ENCODE results near the gene FAM13A. TPM values are rescaled to one million over a fixed set of nuclear protein-coding genes. Genes with fewer than 3 reads are reported as not detected.

FAM13A gene
- total and polyA plus RNA-seq, 2 donors (not counting 3 experiments of a cell fraction or from before 2014, with no cell fraction given) = 3.3 to 10.5 TPM

GRCh38 chr4:88797725-88798124 lies 259.3 kb downstream of the FAM13A start:
- Histone ChIP-seq H3K79me2 (ENCODE audit: control insufficient read depth, insufficient read depth, low read length) (no peaks in the 10 kb centered on the region), H3K9ac (replicated peaks; ENCODE audit: extremely low read depth, insufficient read depth, low read length) (no peak overlapping the region), H3K27me3 (ENCODE audit: control insufficient read depth in 2 of 2, insufficient read depth in 2 of 2, low read length in 2 of 2) (no peaks in the 10 kb centered on the region), H2AFZ (ENCODE audit: low read depth, low read length) (no peak overlapping the region), H3K9me3 (replicated peaks; ENCODE audit: control insufficient read depth, insufficient read depth, low read length) (no peaks in the 10 kb centered on the region), H3K9me1 (replicated peaks; ENCODE audit: control insufficient read depth, extremely low read depth, insufficient read depth, low read length) (no peaks in the 10 kb centered on the region), H3K4me1 (ENCODE audit: control insufficient read depth, extremely low read depth, insufficient read depth, low read length) (no peaks in the 10 kb centered on the region), H3K27ac (ENCODE audit: insufficient read depth, low read depth, low read length) (no peak overlapping the region), H3K4me2 (ENCODE audit: insufficient read depth, low read length) (no peak overlapping the region), H4K20me1 (replicated peaks; ENCODE audit: control insufficient read depth, extremely low read depth, insufficient read depth, low read length) (no peaks in the 10 kb centered on the region), H3K36me3 (ENCODE audit: control insufficient read depth in 2 of 2, extremely low read depth in 1 of 2, insufficient read depth in 2 of 2, low read length in 2 of 2) (no peaks in the 10 kb centered on the region), H3K4me3 (replicated peaks in 1 of 3; ENCODE audit: insufficient read depth in 1 of 3, low read depth in 1 of 3, low read length in 3 of 3) (no peak overlapping the region)
- DNase-seq (ENCODE audit: low read depth, low spot score) = no peak
- intact Hi-C loops (cut with micrococcal nuclease) (no loop called here), dilution Hi-C loops (cut with MboI; ENCODE audit: extremely low pct_ligation_motif_present, low sequenced_read_pairs) (no loop called here)
- TF ChIP-seq POLR2AphosphoS5 (IDR thresholded peaks at IDR 0.05; ENCODE audit: insufficient read depth, low read depth, low read length) = no peak
- TF ChIP-seq POLR2A (IDR thresholded peaks at IDR 0.05; ENCODE audit: low read depth, low read length) = no peak
- TF ChIP-seq, protein P1, sequence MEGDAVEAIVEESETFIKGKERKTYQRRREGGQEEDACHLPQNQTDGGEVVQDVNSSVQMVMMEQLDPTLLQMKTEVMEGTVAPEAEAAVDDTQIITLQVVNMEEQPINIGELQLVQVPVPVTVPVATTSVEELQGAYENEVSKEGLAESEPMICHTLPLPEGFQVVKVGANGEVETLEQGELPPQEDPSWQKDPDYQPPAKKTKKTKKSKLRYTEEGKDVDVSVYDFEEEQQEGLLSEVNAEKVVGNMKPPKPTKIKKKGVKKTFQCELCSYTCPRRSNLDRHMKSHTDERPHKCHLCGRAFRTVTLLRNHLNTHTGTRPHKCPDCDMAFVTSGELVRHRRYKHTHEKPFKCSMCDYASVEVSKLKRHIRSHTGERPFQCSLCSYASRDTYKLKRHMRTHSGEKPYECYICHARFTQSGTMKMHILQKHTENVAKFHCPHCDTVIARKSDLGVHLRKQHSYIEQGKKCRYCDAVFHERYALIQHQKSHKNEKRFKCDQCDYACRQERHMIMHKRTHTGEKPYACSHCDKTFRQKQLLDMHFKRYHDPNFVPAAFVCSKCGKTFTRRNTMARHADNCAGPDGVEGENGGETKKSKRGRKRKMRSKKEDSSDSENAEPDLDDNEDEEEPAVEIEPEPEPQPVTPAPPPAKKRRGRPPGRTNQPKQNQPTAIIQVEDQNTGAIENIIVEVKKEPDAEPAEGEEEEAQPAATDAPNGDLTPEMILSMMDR (IDR thresholded peaks at IDR 0.05; ENCODE audit: extremely low read depth in 1 of 2, insufficient read depth in 1 of 2, low read depth in 1 of 2, low read length in 2 of 2) = no peak
- no peak for TF ChIP-seq EZH2 (IDR thresholded peaks at IDR 0.05; ENCODE audit: borderline replicate concordance, low read depth, low read length, severe bottlenecking)
- TF ChIP-seq JUN (IDR thresholded peaks at IDR 0.05; ENCODE audit: borderline replicate concordance, insufficient read depth, insufficient read length, low read depth) = no peak
- TF ChIP-seq MYC (IDR thresholded peaks at IDR 0.05; ENCODE audit: low read depth, low read length) = no peak
- TF ChIP-seq, protein P2, sequence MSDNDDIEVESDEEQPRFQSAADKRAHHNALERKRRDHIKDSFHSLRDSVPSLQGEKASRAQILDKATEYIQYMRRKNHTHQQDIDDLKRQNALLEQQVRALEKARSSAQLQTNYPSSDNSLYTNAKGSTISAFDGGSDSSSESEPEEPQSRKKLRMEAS (IDR thresholded peaks at IDR 0.05; ENCODE audit: insufficient read depth, insufficient read length) = no peak
- no peak for TF ChIP-seq GATA2 (IDR thresholded peaks at IDR 0.05; ENCODE audit: insufficient read depth, insufficient read length, low read depth, low read length)
- TF ChIP-seq FOS (IDR thresholded peaks at IDR 0.05; ENCODE audit: borderline replicate concordance, insufficient read depth, low read length) = no peak
- ChIA-PET POLR2A (interaction anchor here (0.7 kb wide), 1 partner anchor 182 kb away, joined by 3 read pairs; no protein-coding TSS in a partner anchor), CTCF (interaction anchor here (1.1 kb wide), 1 partner anchor 275 kb away, joined by 3 read pairs; the partner anchor contains the start of gene PYURF)
- no peak for FAIRE-seq
- no TSS peak for BruUV-seq (replicated peaks)
